ENCODE measurements around the gene KCNH4. TPM values are rescaled to one million over a fixed set of nuclear protein-coding genes. Genes with fewer than 3 reads are reported as not detected.
A peak's percentile ranks its signal among the peaks of the same experiment; 100 is the strongest.

KCNH4 gene
- total RNA-seq, 4 donors from 2014 or later, result 0.30 TPM; not detected in 3

- TF ChIP-seq POLR2A (IDR thresholded peaks at IDR 0.05) (no peak), EP300 (IDR thresholded peaks at IDR 0.05) (peak in 1 of 2 donors; percentile 47)
- no peak overlapping the region for H3K4me3 ChIP-seq
- peak overlapping the region in 2 of 4 donors; percentile 76 to 82 for H3K27ac ChIP-seq
- H3K9me3 ChIP-seq, result no peaks in the 10 kb centered on the region
- DNase-seq (ENCODE audit: low spot score in 2 of 2), result no peak
- H3K4me1 ChIP-seq, result peaks cover 0 to 53% (median 32%) of the 10 kb centered on the region in 4 donors
- no peaks in the 10 kb centered on the region for H3K27me3 ChIP-seq
- WGBS, 2 donors, result 88 to 92% methylated on average over 8 of the region's 8 CpGs
- H3K36me3 ChIP-seq, result peaks cover 0 to 63% (median 20%) of the 10 kb centered on the region in 3 donors
These were observed 51.7 kb downstream of the KCNH4 start for GRCh38 chr17:42129109-42129837.

GRCh38 chr17:42127414-42127813, 53.5 kb downstream of the KCNH4 start:
- TF ChIP-seq CTCF (IDR thresholded peaks at IDR 0.05) (no peak), EP300 (IDR thresholded peaks at IDR 0.05) (no peak), POLR2A (IDR thresholded peaks at IDR 0.05) (no peak)
- Histone ChIP-seq H3K27me3 (no peaks in the 10 kb centered on the region), H3K4me3 (no peak overlapping the region), H3K9me3 (no peaks in the 10 kb centered on the region), H3K4me1 (peaks cover 0 to 39% (median 17%) of the 10 kb centered on the region in 4 donors), H3K36me3 (peaks cover 0 to 66% (median 20%) of the 10 kb centered on the region in 3 donors), H3K27ac (no peak overlapping the region)
- WGBS, 2 donors, result 88 to 91% methylated on average over 6 of the region's 6 CpGs
- DNase-seq (ENCODE audit: low spot score in 2 of 2), result no peak

- Histone ChIP-seq H3K27ac (no peak overlapping the region), H3K9me3 (no peaks in the 10 kb centered on the region), H3K36me3 (peaks cover 0 to 66% (median 20%) of the 10 kb centered on the region in 3 donors), H3K27me3 (no peaks in the 10 kb centered on the region), H3K4me1 (peaks cover 0 to 39% (median 12%) of the 10 kb centered on the region in 4 donors), H3K4me3 (no peak overlapping the region)
- DNase-seq (ENCODE audit: low spot score in 2 of 2), result no peak
- WGBS, 2 donors, result 81 to 90% methylated on average over 3 of the region's 3 CpGs
- TF ChIP-seq POLR2A (IDR thresholded peaks at IDR 0.05) (no peak), EP300 (IDR thresholded peaks at IDR 0.05) (no peak), CTCF (IDR thresholded peaks at IDR 0.05) (no peak)
These were observed 54.1 kb downstream of the KCNH4 start for GRCh38 chr17:42126836-42127235.

GRCh38 chr17:42125565-42125964, 55.4 kb downstream of the KCNH4 start:
- H3K27me3 ChIP-seq, result no peaks in the 10 kb centered on the region
- WGBS, 2 donors, result 65 to 73% methylated on average over 12 of the region's 12 CpGs
- H3K27ac ChIP-seq, result no peak overlapping the region
- peaks cover 0 to 66% (median 20%) of the 10 kb centered on the region in 3 donors for H3K36me3 ChIP-seq
- H3K4me3 ChIP-seq, result no peak overlapping the region
- no peak for DNase-seq (ENCODE audit: low spot score in 2 of 2)
- no peaks in the 10 kb centered on the region for H3K9me3 ChIP-seq
- TF ChIP-seq EP300 (IDR thresholded peaks at IDR 0.05) (no peak), CTCF (IDR thresholded peaks at IDR 0.05) (no peak), POLR2A (IDR thresholded peaks at IDR 0.05) (no peak)
- peaks cover 0 to 34% (median 12%) of the 10 kb centered on the region in 4 donors for H3K4me1 ChIP-seq

- H3K4me1 ChIP-seq, result peaks cover 0 to 34% (median 14%) of the 10 kb centered on the region in 4 donors
- no peak overlapping the region for H3K4me3 ChIP-seq
- H3K9me3 ChIP-seq, result no peaks in the 10 kb centered on the region
- TF ChIP-seq CTCF (IDR thresholded peaks at IDR 0.05) (no peak), EP300 (IDR thresholded peaks at IDR 0.05) (no peak), POLR2A (IDR thresholded peaks at IDR 0.05) (no peak)
- H3K36me3 ChIP-seq, result peaks cover 0 to 60% (median 18%) of the 10 kb centered on the region in 3 donors
- no peaks in the 10 kb centered on the region for H3K27me3 ChIP-seq
- no peak overlapping the region for H3K27ac ChIP-seq
- no peak for DNase-seq (ENCODE audit: low spot score in 2 of 2)
- 81 to 88% methylated on average over 3 of the region's 3 CpGs for WGBS, 2 donors
These were observed 56.7 kb downstream of the KCNH4 start for GRCh38 chr17:42124256-42124655.

Data from tibial nerve (tissue), 4 donors.